Lung (tissue), 12 donors: ENCODE results near the gene PPP2R3A. TPM values are rescaled to one million over a fixed set of nuclear protein-coding genes. Genes with fewer than 3 reads are reported as not detected.
A peak's percentile ranks its signal among the peaks of the same experiment; 100 is the strongest.
"Not testable (repeated sequence)": the region's sequence is repeated elsewhere in the genome, so short reads cannot be mapped to it uniquely, and the experiment has no call there.

Source experiments
- ATAC-seq: fragments of 200-7000 bp; cut with Tn5 transposase; one replicate; pipeline ENCODE4 v1.9.1; 2020; ENCODE audit warnings: moderate number of reproducible peaks; ENCODE audit not compliant: insufficient read depth, low FRiP score
- DNase-seq, 3 donors: peaks; one replicate each; pipeline ENCODE4 v3.0.0-alpha.2; 2013 to 2017
- H3K27ac ChIP-seq, 2 donors: one replicate each; pipeline ENCODE4 v1.5.1; 2013; ENCODE audit warnings: mild to moderate bottlenecking in 2 of 2, moderate library complexity in 2 of 2, control low read depth in 1 of 2, inconsistent platforms in 1 of 2, low read depth in 1 of 2, low read length in 1 of 2
- H3K27me3 ChIP-seq, 3 donors: one replicate each; pipeline ENCODE4 v1.5.1; 2013; ENCODE audit warnings: low read length in 2 of 3; ENCODE audit not compliant: control insufficient read depth in 3 of 3, insufficient read depth in 3 of 3
- H3K36me3 ChIP-seq, 4 donors: one replicate each; pipeline ENCODE4 v1.5.1; 2013; ENCODE audit warnings: low read length in 4 of 4, mild to moderate bottlenecking in 1 of 4, moderate library complexity in 1 of 4; ENCODE audit not compliant: control insufficient read depth in 4 of 4, insufficient read depth in 4 of 4
- H3K4me1 ChIP-seq, 5 donors: one replicate each; pipeline ENCODE4 v1.5.1; 2013; ENCODE audit warnings: low read length in 5 of 5, mild to moderate bottlenecking in 2 of 5, moderate library complexity in 1 of 5; ENCODE audit not compliant: control insufficient read depth in 5 of 5, insufficient read depth in 5 of 5
- H3K4me3 ChIP-seq: one replicate; pipeline ENCODE4 v1.5.1; 2013; ENCODE audit warnings: mild to moderate bottlenecking, control low read depth, moderate library complexity
- H3K9ac ChIP-seq, 2 donors: one replicate each; pipeline ENCODE4 v1.5.1; 2013; ENCODE audit warnings: low read length in 2 of 2, control low read depth in 1 of 2; ENCODE audit not compliant: insufficient read depth in 1 of 2
- H3K9me3 ChIP-seq, 4 donors: one replicate each; pipeline ENCODE4 v1.5.1; 2013; ENCODE audit warnings: low read length in 3 of 4, mild to moderate bottlenecking in 1 of 4, moderate library complexity in 1 of 4; ENCODE audit not compliant: control insufficient read depth in 4 of 4, insufficient read depth in 3 of 4
- CTCF ChIP-seq: IDR thresholded peaks from 2 replicates; pipeline ENCODE4 v1.5.1; 2012; ENCODE audit warnings: mild to moderate bottlenecking; ENCODE audit errors: control extremely low read depth, extremely low read depth
- WGBS, 2 donors: extraction: QIAGEN DNeasy Blood & Tissue Kit; methylation state at CpG; one replicate each; pipeline ENCODE4 v1.1.7; 2013; 5-methylcytosine and 5-hydroxymethylcytosine counted together
- polyA plus RNA-seq, 2 donors: library from polyadenylated mRNA; stranded (reverse); fragments of 200-250 nt; gene quantifications; one replicate each; pipeline ENCODE4 v1.2.1, GENCODE V29; 2013
- total RNA-seq, 2 donors: library from RNA; depleted of rRNA in 1 of 2; stranded (reverse); fragments of >200 nt in 1 of 2; gene quantifications; one replicate each; pipeline ENCODE4 v1.2.1, GENCODE V29; 2014 to 2021
- donor health status: control.
- donor health status: control.
- donor health status: Bipolar disorder and iron deficiency.
- donor health status: healthy.
- donor health status: DM: yes; HTN: yes; CAD: no.

The PPP2R3A gene
- total and polyA plus RNA-seq, 4 donors: 1.6 to 17.0 (median 4.6) TPM

GRCh38 chr3:136141891-136142290, 176.4 kb downstream of the PPP2R3A start:
- Histone ChIP-seq H3K27ac (peak overlapping the region; percentile 6 to 10), H3K36me3 (peaks cover 0 to 11% (median 4%) of the 10 kb centered on the region in 4 donors), H3K27me3 (no peaks in the 10 kb centered on the region), H3K4me3 (no peak overlapping the region), H3K9ac (no peak overlapping the region), H3K9me3 (no peaks in the 10 kb centered on the region), H3K4me1 (peaks cover 0 to 7% (median under 1%) of the 10 kb centered on the region in 5 donors)
- WGBS, 2 donors: 80 to 89% methylated on average over 4 of the region's 4 CpGs
- no peak for TF ChIP-seq CTCF
- ATAC-seq (no peak), DNase-seq (no peak)

- Histone ChIP-seq H3K4me3 (no peak overlapping the region), H3K9me3 (no peaks in the 10 kb centered on the region), H3K27me3 (no peaks in the 10 kb centered on the region), H3K27ac (peak overlapping the region in 1 of 2 donors; percentile 71), H3K36me3 (peaks cover 0 to 11% (median 4%) of the 10 kb centered on the region in 4 donors), H3K4me1 (peaks cover 0 to 10% (median 3%) of the 10 kb centered on the region in 5 donors), H3K9ac (no peak overlapping the region)
- WGBS, 2 donors: 63 to 77% methylated on average over 3 of the region's 3 CpGs
- TF ChIP-seq CTCF: no peak
- DNase-seq (peak in 2 of 3 donors; percentile 28 to 50), ATAC-seq (peak; percentile 73)
These were observed 177.1 kb downstream of the PPP2R3A start for GRCh38 chr3:136142592-136142991.

GRCh38 chr3:136144397-136144796, 178.9 kb downstream of the PPP2R3A start:
- H3K36me3 ChIP-seq, H3K27me3 ChIP-seq, H3K27ac ChIP-seq, ATAC-seq, DNase-seq, H3K9me3 ChIP-seq, H3K4me3 ChIP-seq, H3K9ac ChIP-seq: not testable (repeated sequence)
- 88 to 92% methylated on average over 4 of the region's 4 CpGs for WGBS, 2 donors
- H3K4me1 ChIP-seq: peaks cover 0 to 10% (median 3%) of the 10 kb centered on the region in 5 donors

GRCh38 chr3:136146981-136147729, 181.6 kb downstream of the PPP2R3A start:
- 90 to 94% methylated on average over 6 of the region's 6 CpGs for WGBS, 2 donors
- no peak for DNase-seq
- Histone ChIP-seq H3K36me3 (peaks cover 7 to 22% (median 16%) of the 10 kb centered on the region in 4 donors), H3K9me3 (no peaks in the 10 kb centered on the region), H3K9ac (no peak overlapping the region), H3K27me3 (no peaks in the 10 kb centered on the region), H3K27ac (no peak overlapping the region), H3K4me1 (peaks cover 0 to 22% (median 2%) of the 10 kb centered on the region in 5 donors), H3K4me3 (no peak overlapping the region)
- TF ChIP-seq CTCF: no peak
- no peak for ATAC-seq
